HG03378 (cell line): ENCODE results near the gene ZNF441.
"Not testable (repeated sequence)": the region's sequence is repeated elsewhere in the genome, so short reads cannot be mapped to it uniquely, and the experiment has no call there.

ENCODE experiments used
- ATAC-seq: cut with Tn5 transposase; IDR thresholded peaks from one replicate; pipeline ENCODE4 v1.9.1; 2021; ENCODE audit warnings: mild to moderate bottlenecking, moderate library complexity; ENCODE audit not compliant: unreplicated experiment

The ZNF441 gene

DNA sequence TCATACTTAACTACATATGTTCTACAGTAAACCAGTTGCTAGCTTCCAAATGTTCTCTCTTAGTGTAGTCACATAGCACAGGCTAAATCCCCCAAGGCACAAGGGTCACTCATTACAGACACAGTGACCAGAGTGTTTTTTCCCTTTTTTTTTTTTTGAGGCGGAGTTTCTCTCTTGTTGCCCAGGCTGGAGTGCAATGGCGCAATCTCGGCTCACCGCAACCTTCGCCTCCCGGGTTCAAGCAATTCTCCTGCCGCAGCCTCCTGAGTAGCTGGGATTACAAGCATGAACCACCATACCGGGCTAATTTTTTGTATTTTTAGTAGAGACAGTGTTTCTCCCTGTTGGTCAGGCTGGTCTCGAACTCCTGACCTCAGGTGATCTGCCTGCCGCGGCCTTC lies 9.9 kb downstream of the ZNF441 start:
- ATAC-seq, result not testable (repeated sequence)

DNA sequence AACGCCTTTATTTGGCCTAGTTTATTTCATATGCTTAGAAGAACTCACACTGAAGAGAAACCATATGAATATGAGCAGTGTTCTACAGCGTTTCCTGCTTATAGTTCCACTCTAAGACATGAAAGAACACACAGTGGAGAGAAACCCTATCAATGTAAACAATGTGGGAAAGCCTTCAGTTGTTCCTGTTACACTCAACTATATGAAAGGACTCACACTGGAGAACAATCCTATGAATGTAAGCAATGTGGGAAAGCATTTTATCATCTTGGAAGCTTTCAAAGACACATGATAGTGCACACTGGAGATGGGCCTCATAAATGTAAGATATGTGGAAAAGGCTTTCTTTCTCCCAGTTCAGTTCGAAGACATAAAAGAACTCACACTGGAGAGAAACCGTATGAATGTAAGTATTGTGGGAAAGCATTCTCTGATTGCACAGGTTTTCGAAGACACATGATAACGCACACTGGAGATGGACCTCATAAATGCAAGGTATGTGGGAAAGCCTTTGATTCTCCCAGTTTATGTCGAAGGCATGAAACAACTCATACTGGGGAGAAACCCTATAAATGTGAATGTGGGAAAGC lies 13.7 kb downstream of the ZNF441 start:
- no peak for ATAC-seq

DNA sequence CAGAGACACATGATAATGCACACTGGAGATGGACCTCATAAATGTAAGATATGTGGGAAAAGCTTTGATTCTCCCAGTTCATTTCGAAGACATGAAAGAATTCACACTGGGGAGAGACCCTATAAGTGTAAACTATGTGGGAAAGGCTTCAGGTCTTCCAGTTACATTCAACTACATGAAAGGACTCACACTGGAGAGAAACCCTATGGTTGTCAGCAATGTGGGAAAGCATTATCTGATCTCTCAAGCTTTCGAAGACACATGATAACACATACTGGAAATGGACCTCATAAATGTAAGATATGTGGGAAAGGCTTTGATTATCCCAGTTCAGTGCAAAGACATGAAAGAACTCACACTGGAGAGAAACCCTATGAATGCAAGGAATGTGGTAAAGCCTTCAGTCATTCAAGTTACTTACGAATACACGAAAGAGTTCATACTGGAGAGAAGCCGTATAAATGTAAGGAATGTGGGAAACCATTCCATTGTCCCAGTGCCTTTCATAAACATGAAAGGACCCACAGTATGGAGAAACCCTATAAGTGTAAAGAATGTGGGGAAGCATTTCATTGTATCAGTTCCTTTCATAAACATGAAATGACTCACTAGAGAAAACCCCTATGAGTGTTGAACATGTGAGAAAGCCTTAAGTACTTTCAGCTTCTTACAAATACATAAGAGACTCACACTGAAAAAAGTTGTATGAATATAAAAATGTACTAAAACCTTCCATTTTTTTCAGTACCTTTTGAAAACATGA lies 14.7 kb downstream of the ZNF441 start:
- ATAC-seq, result no peak

- ATAC-seq, result no peak
Measured at GRCh38 chr19:11783767-11784166, 17.0 kb downstream of the ZNF441 start.

- no peak for ATAC-seq
Measured at GRCh38 chr19:11784356-11784755, 17.6 kb downstream of the ZNF441 start.

DNA sequence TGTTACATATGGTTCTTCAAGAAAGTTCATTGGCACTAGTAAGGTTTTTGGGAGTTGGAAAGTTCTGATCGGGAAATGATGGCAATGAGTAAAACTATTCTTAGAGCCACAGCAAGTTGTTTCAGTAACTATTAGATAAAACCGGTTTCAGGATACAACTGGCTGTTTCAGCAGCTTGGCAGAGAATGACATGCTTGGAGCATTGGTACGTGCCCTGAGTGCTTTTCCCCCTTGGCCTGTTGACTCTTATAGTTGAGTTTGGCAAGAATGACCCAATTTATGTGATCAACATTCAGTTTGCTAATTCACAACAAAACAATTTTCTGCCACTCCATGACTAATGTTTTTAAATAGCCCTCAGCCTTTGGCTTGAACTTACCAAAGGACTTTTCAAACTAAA lies 20.7 kb downstream of the ZNF441 start:
- no peak for ATAC-seq

- ATAC-seq, result no peak
Measured at GRCh38 chr19:11792942-11793341, 26.1 kb downstream of the ZNF441 start.

DNA sequence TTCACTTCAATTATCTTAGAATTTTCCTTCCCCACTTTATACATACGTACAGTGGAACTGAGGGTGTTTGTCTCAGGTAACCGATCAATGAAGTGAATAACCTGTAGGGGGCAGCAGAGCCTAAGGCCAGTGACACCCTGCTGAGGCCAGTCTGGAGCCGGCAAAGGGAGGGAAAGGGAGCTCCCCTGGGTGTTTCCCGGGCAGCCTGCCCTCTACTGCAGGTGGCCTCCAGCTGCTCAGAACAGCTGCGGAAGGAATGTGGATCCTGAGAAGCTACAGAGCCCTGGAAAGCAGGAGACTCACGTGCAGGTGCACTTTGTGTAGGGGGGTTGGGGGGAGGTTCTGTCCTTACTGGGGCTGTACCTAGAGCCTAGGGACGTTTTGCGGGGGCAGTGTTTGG lies 30.7 kb downstream of the ZNF441 start:
- ATAC-seq, result peak; percentile 65

- ATAC-seq, result peak; percentile 83
Measured at GRCh38 chr19:11798391-11799330, 31.9 kb downstream of the ZNF441 start, which contains the start of gene ZNF491. Gene ZNF491 (plus strand): TSS chr19:11798523. CDS start chr19:11805954, 7,431 bp downstream.

GRCh38 chr19:11806354-11807098 lies 39.7 kb downstream of the ZNF441 start:
- ATAC-seq, result no peak

GRCh38 chr19:11807099-11807380 lies 40.2 kb downstream of the ZNF441 start:
- no peak for ATAC-seq

- ATAC-seq, result no peak
Measured at GRCh38 chr19:11813703-11814028, 46.9 kb downstream of the ZNF441 start.

DNA sequence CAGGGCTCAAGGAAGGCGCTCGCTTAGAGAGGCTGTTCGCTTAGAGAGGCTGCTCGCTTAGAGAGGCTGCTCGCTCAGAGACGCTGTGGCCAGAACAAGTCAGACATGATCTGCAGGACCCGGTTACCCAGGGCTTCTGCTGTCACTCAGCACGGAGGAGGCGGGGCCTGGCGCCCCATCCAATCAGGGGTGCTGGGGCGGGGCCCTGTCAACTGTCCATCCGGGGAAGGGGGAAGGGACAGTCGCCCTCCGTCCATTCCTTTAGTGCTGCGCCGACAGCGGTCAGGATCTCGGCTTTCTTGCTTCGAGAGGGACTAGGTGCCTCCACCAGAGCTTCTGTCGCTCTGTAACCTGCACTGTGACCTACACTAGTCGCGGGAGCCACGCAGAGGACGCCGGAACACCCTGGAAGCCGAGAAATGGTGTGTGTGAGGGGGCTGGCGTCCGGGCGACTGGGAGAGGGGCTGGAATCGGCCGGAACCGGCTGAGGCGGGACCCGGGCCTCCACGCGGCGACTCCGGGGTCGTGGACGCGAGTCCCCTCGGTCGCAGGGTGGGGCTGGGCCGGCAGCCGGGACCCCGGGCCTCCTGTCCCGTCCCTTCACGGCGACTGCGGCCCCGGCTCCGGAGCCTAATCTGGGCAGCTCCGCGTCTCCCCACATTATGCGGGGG lies 47.4 kb downstream of the ZNF441 start, which contains the start of gene ZNF440:
TSS of gene ZNF440 (plus strand) at position 245 of the 671 bp plus-strand sequence. CDS start at position 420, 175 bp downstream.
- ATAC-seq, result peak; percentile 95

- ATAC-seq, result no peak
Measured at GRCh38 chr19:11814700-11815035, 47.9 kb downstream of the ZNF441 start.

GRCh38 chr19:11821474-11822109 lies 54.8 kb downstream of the ZNF441 start:
- ATAC-seq, result no peak

- ATAC-seq, result not testable (repeated sequence)
Measured at GRCh38 chr19:11828957-11829876, 62.4 kb downstream of the ZNF441 start.

GRCh38 chr19:11832253-11832912 lies 65.6 kb downstream of the ZNF441 start:
- ATAC-seq, result no peak

DNA sequence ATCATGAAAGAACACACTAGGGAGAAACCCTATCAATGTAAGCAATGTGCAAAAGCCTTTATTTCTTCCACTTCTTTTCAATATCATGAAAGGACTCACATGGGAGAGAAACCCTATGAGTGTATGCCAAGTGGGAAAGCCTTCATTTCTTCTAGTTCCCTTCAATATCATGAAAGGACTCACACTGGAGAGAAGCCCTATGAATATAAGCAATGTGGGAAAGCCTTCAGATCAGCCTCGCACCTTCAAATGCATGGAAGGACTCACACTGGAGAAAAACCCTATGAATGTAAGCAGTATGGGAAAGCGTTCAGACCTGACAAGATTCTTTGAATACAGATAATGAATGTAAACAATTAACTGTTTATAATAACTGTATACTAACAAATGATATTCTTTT lies 66.7 kb downstream of the ZNF441 start:
- ATAC-seq, result no peak
